Measurements from ENCODE around the gene ZNF860. TPM values are rescaled to one million over a fixed set of nuclear protein-coding genes. Genes with fewer than 3 reads are reported as not detected.

The ZNF860 gene
- total RNA-seq, 2 donors from 2014 or later: 1.0 to 2.6 TPM

DNA sequence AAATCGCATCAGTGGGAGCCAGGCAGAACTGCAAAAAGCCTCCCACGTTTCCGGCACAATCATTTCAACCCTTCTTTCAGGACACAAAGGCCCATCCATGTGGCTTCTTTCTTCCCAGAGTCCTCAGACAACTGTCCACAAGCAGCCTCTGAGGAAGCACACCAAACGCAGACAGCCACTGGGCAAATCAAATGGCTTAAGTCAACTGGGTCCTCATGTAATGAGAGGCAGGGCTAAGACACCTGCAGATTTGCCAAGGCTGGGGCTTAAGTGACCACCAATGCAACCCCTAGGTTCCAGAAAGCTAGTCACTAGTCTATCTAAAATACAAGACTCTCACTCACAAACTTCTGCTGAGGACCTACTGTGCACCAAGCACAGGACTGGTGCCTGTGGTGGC, 8.5 kb upstream of the ZNF860 start:
- DNase-seq: no peak
- 79 to 80% methylated on average over 4 of the region's 4 CpGs for WGBS, 2 donors
- TF ChIP-seq POLR2A (IDR thresholded peaks at IDR 0.05): no peak
- TF ChIP-seq, protein P1, sequence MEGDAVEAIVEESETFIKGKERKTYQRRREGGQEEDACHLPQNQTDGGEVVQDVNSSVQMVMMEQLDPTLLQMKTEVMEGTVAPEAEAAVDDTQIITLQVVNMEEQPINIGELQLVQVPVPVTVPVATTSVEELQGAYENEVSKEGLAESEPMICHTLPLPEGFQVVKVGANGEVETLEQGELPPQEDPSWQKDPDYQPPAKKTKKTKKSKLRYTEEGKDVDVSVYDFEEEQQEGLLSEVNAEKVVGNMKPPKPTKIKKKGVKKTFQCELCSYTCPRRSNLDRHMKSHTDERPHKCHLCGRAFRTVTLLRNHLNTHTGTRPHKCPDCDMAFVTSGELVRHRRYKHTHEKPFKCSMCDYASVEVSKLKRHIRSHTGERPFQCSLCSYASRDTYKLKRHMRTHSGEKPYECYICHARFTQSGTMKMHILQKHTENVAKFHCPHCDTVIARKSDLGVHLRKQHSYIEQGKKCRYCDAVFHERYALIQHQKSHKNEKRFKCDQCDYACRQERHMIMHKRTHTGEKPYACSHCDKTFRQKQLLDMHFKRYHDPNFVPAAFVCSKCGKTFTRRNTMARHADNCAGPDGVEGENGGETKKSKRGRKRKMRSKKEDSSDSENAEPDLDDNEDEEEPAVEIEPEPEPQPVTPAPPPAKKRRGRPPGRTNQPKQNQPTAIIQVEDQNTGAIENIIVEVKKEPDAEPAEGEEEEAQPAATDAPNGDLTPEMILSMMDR (IDR thresholded peaks at IDR 0.05): no peak
- Histone ChIP-seq H3K27me3 (no peaks in the 10 kb centered on the region), H3K27ac (no peak overlapping the region), H3K4me1 (no peaks in the 10 kb centered on the region), H3K9me3 (no peaks in the 10 kb centered on the region), H3K36me3 (replicated peaks in 1 of 2; ENCODE audit: insufficient read depth in 1 of 2, low read depth in 2 of 2) (no peaks in the 10 kb centered on the region), H3K4me3 (no peak overlapping the region)
- ATAC-seq: no peak
- intact Hi-C loops (cut with DNase I): no loop called here

DNA sequence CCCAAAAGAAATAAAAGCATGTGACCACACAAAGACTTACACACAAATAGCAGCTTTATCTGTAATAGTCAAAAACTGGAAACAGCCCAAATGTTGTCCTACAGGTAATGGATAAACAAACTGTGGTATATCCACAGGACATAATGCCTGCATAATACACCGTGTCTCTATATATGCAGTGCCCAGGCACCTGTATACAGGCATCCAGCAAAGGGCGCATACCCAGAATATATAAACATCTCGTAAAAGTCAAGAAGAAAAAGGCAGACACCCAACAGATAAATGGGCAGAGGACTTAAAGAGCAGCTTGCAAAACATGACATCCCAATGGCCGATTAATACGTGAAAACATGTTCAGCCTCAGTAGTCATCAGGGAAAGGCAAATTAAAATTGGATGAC, 7.7 kb upstream of the ZNF860 start:
- H3K9me3 ChIP-seq: no peaks in the 10 kb centered on the region
- WGBS, 2 donors: 85 to 90% methylated on average over 5 of the region's 5 CpGs
- intact Hi-C loops (cut with DNase I): no loop called here
- DNase-seq (no peak), ATAC-seq (no peak)
- H3K4me3 ChIP-seq: no peak overlapping the region
- H3K27me3 ChIP-seq: no peaks in the 10 kb centered on the region
- H3K27ac ChIP-seq: no peak overlapping the region
- no peaks in the 10 kb centered on the region for H3K4me1 ChIP-seq
- no peaks in the 10 kb centered on the region for H3K36me3 ChIP-seq (replicated peaks in 1 of 2; ENCODE audit: insufficient read depth in 1 of 2, low read depth in 2 of 2)
- TF ChIP-seq POLR2A (IDR thresholded peaks at IDR 0.05): no peak
- TF ChIP-seq, protein P1 (IDR thresholded peaks at IDR 0.05): no peak

DNA sequence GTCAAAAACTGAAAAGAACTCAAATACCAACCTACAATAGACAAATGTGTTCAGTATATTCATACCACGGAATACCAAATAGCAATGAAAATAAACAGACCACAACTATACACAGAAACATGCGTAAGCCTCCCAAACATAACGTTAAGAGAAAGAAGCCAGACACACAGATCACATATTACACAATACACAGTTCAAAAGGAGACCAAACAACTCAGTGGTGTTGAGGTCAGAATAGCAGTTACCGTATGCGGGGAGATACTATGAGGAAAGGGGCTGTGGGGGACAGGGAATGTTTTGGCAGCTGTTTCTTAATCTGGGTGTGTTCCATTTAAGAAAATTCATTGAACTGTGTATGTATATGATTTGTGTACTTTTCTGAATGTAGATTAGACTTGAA, 7.1 kb upstream of the ZNF860 start:
- intact Hi-C loops (cut with DNase I): no loop called here
- peak; percentile 15 for ATAC-seq
- H3K9me3 ChIP-seq: no peaks in the 10 kb centered on the region

DNA sequence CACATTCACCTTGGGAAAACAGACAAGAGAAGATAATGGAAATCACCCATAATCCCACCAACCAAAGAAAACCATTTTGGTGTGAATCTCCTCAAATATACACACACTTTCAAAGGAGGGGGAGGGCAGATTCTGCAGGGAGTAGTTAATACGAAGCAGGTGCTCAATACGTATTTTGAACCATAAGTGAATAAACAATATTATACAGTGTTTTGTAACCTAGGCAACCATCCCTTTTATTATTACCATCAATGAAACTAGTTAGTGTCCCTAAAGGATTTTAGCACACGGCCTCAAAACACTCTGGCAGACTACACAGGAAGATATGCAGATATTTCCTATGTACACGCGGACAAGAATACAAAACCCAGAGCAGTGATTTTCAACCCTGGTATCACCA, 6.6 kb upstream of the ZNF860 start:
- ATAC-seq: no peak
- Histone ChIP-seq H3K9me3 (no peaks in the 10 kb centered on the region), H3K4me3 (no peak overlapping the region), H3K27ac (no peak overlapping the region), H3K27me3 (no peaks in the 10 kb centered on the region), H3K4me1 (peaks cover under 1% of the 10 kb centered on the region), H3K36me3 (replicated peaks in 1 of 2; ENCODE audit: insufficient read depth in 1 of 2, low read depth in 2 of 2) (no peaks in the 10 kb centered on the region)
- no peak for DNase-seq
- WGBS, 2 donors: 93 to 94% methylated on average over 5 of the region's 5 CpGs
- TF ChIP-seq POLR2A (IDR thresholded peaks at IDR 0.05): no peak
- TF ChIP-seq, protein P1 (IDR thresholded peaks at IDR 0.05): no peak
- intact Hi-C loops (cut with DNase I): no loop called here

More for the DNA sequence above, 7.1 kb upstream of the ZNF860 start:
- Histone ChIP-seq H3K36me3 (replicated peaks in 1 of 2; ENCODE audit: insufficient read depth in 1 of 2, low read depth in 2 of 2) (no peaks in the 10 kb centered on the region), H3K27ac (no peak overlapping the region), H3K4me1 (no peaks in the 10 kb centered on the region), H3K27me3 (no peaks in the 10 kb centered on the region), H3K4me3 (no peak overlapping the region)
- no peak for TF ChIP-seq POLR2A (IDR thresholded peaks at IDR 0.05)
- TF ChIP-seq, protein P1 (IDR thresholded peaks at IDR 0.05): no peak
- WGBS, 2 donors: 75 to 86% methylated on average over 5 of the region's 5 CpGs
- DNase-seq: no peak

DNA sequence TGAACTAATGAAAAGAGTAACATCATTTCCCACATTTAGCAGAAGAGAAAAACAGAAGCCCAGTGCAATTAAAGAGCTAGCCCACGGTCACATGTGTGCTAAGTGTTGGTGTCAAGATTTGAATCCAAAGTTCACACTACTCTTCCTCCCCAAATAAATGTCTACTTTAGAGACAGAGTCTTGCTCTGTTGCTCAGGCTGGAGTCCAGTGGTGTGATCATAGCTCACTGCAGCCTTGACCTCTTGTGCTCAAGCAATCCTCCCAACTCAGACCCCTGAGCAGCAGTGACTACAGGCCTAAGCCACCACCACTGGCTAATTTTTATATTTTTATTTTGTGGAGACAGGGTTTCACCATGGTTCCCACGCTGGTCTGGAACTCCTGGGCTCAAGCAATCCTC, 5.2 kb upstream of the ZNF860 start:
- ATAC-seq: no peak
- intact Hi-C loops (cut with DNase I): no loop called here
- H3K27me3 ChIP-seq: no peaks in the 10 kb centered on the region
- H3K36me3 ChIP-seq (replicated peaks in 1 of 2; ENCODE audit: insufficient read depth in 1 of 2, low read depth in 2 of 2): no peaks in the 10 kb centered on the region
- H3K4me3 ChIP-seq: no peak overlapping the region
- peaks cover 7% of the 10 kb centered on the region for H3K4me1 ChIP-seq
- H3K9me3 ChIP-seq: no peaks in the 10 kb centered on the region
- DNase-seq: no peak
- no peak overlapping the region for H3K27ac ChIP-seq
- no peak for TF ChIP-seq POLR2A (IDR thresholded peaks at IDR 0.05)
- TF ChIP-seq, protein P1 (IDR thresholded peaks at IDR 0.05): no peak
- 86 to 98% methylated on average over 2 of the region's 2 CpGs for WGBS, 2 donors

All from body of pancreas (tissue), 4 donors.